NCI-H2227 (cell line): ENCODE results near the gene ATG10.
"Not testable (repeated sequence)": the region's sequence is repeated elsewhere in the genome, so short reads cannot be mapped to it uniquely, and the experiment has no call there.

Experiments used
- DNase-seq: peaks from one replicate; lab custom pipeline; 2025; ENCODE audit not compliant: unreplicated experiment; lab: John Stamatoyannopoulos, UW

The ATG10 gene

GRCh38 chr5:82273426-82273825 lies 301.6 kb downstream of the ATG10 start:
- not testable (repeated sequence) for DNase-seq

- no peak for DNase-seq
Measured at GRCh38 chr5:82274343-82275211, 302.8 kb downstream of the ATG10 start.

- DNase-seq = no peak
Measured at GRCh38 chr5:82275216-82275664, 303.4 kb downstream of the ATG10 start.

- no peak for DNase-seq
Measured at GRCh38 chr5:82276800-82277612, 305.2 kb downstream of the ATG10 start.

DNA sequence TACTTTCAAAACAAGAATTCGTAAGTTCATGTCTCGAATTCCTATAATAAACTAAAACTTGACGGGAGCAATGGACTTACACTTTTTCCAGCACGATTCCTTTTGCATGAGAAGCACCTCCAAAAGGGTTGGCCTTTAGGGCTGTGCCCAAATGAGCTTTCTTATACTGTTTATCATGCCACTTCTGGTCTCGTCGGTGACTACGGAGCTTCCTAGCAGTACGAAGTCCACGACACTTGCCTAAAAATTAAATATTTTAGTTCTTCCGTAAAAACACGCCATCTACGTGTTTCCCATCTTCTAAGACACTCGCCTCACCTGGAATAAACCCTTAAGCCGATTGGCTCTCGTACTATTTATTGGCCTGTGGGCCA lies 305.8 kb downstream of the ATG10 start:
- DNase-seq = no peak

- peak; percentile 91 for DNase-seq
Measured at GRCh38 chr5:82277987-82278710, 306.3 kb downstream of the ATG10 start, which contains the start of gene RPS23. Gene RPS23, minus strand, starts transcription at chr5:82278354. Its CDS starts 31 bp downstream, at chr5:82278323.

DNA sequence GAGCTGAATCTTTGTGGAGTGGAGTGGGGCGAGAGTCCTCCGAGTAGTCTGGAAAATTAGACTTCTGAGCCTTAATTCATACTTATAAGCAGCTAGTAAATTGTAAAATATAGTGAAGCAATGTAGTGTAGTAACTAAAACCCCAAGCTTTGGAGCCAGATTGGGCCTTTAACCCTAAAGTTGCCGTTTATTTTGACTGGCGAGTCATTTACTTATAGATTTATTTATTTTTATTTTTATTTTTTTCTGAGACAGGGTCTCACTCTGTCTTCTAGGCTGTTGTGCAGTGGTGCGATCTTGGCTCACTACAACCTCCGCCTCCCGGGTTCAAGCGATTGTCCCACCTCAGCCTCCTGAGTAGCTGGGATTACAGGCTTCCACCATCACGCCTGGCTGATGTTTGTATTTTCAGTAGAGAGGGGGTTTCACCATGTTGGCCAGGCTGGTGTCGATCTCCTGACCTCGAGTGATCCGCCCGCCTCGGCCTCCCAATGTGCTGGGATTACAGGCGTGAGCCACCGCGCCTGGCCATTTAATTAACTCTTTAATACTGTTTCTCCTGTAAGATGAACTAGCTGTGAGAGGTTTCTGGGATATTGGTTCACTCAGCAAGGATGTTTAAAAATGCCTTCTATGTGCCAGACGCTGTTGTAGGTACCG lies 307.0 kb downstream of the ATG10 start:
- DNase-seq = no peak

GRCh38 chr5:82283893-82284292 lies 312.1 kb downstream of the ATG10 start:
- no peak for DNase-seq

- no peak for DNase-seq
Measured at GRCh38 chr5:82285206-82285605, 313.4 kb downstream of the ATG10 start.

GRCh38 chr5:82287625-82288024 lies 315.8 kb downstream of the ATG10 start:
- DNase-seq = no peak

GRCh38 chr5:82290005-82290404 lies 318.2 kb downstream of the ATG10 start:
- peak; percentile 7 for DNase-seq

DNA sequence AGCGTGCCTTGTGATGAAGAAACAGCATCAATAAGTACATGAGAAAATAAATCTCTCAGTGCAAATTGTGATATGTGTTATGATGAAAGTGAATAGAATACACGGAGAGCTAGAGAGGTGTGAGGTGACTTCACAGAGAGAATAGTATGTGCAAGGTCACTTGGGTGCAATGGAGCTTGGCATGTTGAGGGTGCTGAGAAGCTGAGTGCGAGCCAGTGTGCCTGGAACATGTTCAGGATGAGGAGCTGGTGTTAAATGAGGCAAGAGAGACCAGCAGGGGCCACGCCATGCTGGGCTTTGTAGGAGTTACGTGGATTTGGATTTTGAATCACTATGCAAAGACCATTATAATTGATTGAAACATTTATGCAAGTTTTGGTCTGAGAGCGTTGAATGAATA lies 319.1 kb downstream of the ATG10 start:
- no peak for DNase-seq

DNA sequence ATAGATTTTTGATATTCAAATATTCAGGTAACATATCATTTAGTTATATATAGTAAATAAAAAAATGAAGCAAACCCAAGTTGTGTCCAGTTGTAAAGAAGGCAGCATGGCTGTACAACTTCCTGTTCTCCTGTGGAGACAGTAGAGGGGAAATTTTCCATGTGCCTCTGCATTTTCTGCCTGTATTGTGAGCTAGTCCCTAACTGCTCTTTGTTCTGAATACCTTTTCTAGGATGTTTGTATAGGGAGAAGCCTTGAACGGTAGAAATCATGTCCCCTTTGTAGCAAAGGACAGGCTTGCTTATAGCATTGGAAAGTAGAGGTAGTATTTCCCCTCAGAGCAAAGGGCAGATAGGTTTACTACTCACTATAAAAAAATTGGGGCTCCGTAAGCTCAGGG lies 319.6 kb downstream of the ATG10 start:
- no peak for DNase-seq

DNA sequence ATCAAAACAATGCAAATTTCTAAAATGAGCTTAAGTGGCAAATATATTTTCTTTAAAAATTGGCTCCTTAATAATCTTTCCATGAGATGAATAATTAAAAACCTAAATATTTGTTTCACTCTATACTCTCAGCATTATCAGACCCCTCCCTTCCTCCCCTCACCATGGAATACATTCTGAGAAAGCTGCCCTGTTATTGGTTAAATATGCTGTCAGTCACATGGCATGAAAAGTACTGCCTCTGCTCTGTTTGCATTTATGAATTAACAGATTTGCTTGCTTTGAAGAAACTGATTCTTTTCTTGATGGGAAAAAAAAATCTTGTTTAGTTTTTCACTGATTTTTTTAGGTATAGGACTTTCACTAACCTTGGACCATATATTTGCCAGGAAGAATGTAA lies 323.3 kb downstream of the ATG10 start:
- DNase-seq = peak; percentile 37

GRCh38 chr5:82295959-82296531 lies 324.2 kb downstream of the ATG10 start:
- no peak for DNase-seq

DNA sequence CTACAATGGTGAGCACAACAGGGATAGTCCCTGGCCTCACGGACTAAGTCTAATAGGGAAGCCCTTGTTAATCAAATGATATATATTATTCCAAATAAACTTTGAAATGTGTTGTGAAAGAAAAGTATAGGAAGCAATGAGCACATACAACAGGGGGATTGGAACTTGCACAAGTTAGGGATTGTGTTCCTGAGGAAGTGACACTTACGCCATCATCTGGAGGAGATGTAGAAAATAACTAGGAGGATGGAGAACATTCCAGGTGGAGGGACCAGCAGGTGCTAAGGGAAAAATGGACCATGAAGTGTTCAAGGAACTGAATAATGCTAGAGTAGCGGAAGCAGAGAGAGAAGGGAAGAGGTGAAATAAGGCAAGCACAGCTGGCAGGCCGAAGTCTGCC lies 325.1 kb downstream of the ATG10 start:
- DNase-seq = no peak

DNA sequence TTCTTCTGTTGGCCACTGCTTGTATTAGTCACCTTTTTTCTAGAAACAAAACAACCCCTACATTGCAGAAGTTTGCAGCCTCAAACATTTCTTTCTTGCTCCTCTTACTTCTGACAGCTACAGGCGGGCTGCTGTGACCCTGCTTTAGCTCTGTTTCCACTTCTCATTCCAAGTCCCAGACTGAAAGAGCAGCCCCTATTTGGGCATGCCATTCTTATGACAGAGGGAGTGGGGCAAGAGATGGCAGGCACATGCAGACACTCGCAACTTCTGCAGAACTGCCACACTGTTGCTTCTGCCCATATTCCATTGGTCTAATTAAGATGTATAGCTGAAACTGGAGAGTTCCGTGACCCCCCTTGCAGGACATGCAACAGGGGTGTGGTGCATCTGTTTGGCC lies 325.9 kb downstream of the ATG10 start:
- no peak for DNase-seq

- no peak for DNase-seq
Measured at GRCh38 chr5:82298668-82299067, 326.8 kb downstream of the ATG10 start.

- DNase-seq = no peak
Measured at GRCh38 chr5:82301190-82301589, 329.4 kb downstream of the ATG10 start.
